ENCODE measurements around the gene ADD3. TPM values are rescaled to one million over a fixed set of nuclear protein-coding genes. Genes with fewer than 3 reads are reported as not detected.

Gene ADD3
- total RNA-seq, 1 experiment from 2014 or later: 86.7 TPM

GRCh38 chr10:109959259-109960145 is 48.3 kb upstream of the ADD3 start (continued):
- TF ChIP-seq ARID4B (CRISPR knock-in tag; IDR thresholded peaks at IDR 0.05; ENCODE audit: borderline replicate concordance) (no peak), ATF3 (CRISPR knock-in tag; conservative IDR thresholded peaks at IDR 0.05) (no peak), ZBTB43 (CRISPR knock-in tag; IDR thresholded peaks at IDR 0.05) (no peak), ATF6 (CRISPR knock-in tag; IDR thresholded peaks at IDR 0.05) (no peak), SMAD3 (CRISPR knock-in tag; IDR thresholded peaks at IDR 0.05; ENCODE audit: borderline replicate concordance) (no peak), ZNF219 (CRISPR knock-in tag; IDR thresholded peaks at IDR 0.05; ENCODE audit: borderline replicate concordance) (no peak)

- Mint-ChIP-seq H3K4me1 (peaks cover 53% of the 10 kb centered on the region), H3K9me3 (0 out of 2 replicates have a peak, but pooled peaks cover 3% of the 10 kb centered on the region), H3K27ac (no peak overlapping the region), H3K4me3 (no peak overlapping the region), H3K27me3 (ENCODE audit: low read depth) (no peaks in the 10 kb centered on the region; the same call in 1 of the 2 replicates), H3K36me3 (no peaks in the 10 kb centered on the region)
- DNase-seq (ENCODE audit: low spot score) (no peak), ATAC-seq (no peak)
- POLR2A ChIA-PET: no interaction called here
- CTCF ChIA-PET: interaction anchor here (1.7 kb wide), 1 partner anchor 18 kb away, joined by 14 read pairs; no protein-coding TSS in a partner anchor
- no peak for TF ChIP-seq ARID4B (CRISPR knock-in tag; IDR thresholded peaks at IDR 0.05; ENCODE audit: borderline replicate concordance)
- no peak for TF ChIP-seq CDX4 (CRISPR knock-in tag; IDR thresholded peaks at IDR 0.05; ENCODE audit: borderline replicate concordance)
- no peak for TF ChIP-seq GRHL2 (CRISPR knock-in tag; IDR thresholded peaks at IDR 0.05; ENCODE audit: insufficient replicate concordance, severe bottlenecking)
- no peak for TF ChIP-seq USF1 (CRISPR knock-in tag; IDR thresholded peaks at IDR 0.05)
- no peak for TF ChIP-seq RELA (CRISPR knock-in tag; IDR thresholded peaks at IDR 0.05; ENCODE audit: borderline replicate concordance)
- no peak for TF ChIP-seq E2F5 (CRISPR knock-in tag; IDR thresholded peaks at IDR 0.05)
- TF ChIP-seq MXD4 (CRISPR knock-in tag; IDR thresholded peaks at IDR 0.05; ENCODE audit: borderline replicate concordance): no peak
- no peak for TF ChIP-seq ZNF138 (CRISPR knock-in tag; conservative IDR thresholded peaks at IDR 0.05)
- TF ChIP-seq MLX (CRISPR knock-in tag; IDR thresholded peaks at IDR 0.05): no peak
Observed at GRCh38 chr10:109960682-109961081, 47.1 kb upstream of the ADD3 start.

Data from WTC11 (cell line).